ENCODE measurements around the gene C15orf39.

Gene C15orf39

DNA sequence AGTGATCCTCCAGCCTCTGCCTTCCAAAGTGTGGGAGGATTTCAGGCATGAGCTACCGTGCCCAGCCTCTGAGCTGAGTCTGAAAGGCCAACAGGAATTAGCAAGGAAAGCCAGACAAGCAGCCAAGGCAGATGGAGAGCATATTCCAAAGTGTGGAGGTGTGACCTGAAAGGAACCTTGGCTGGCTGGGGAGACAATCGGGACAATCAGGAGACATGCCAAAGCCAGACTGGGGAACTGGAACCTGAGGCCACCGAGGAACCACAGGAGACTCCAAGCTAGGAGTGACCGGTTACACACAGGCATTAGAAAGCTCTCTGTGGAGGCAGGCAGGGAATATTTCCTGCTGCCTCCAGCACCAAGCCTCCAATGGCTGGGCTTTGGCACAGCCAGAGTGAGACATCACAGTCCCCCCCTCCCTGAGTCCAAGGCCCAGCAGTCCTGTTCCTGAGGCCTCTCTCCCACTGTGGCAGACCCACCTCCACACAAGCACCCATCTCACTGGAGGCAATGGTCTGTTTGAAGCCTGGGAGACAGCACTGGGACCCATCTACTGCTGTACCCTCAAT is 4.5 kb upstream of the C15orf39 start:
- DNase-seq (ENCODE audit: low read depth in 2 of 2) = no peak

DNA sequence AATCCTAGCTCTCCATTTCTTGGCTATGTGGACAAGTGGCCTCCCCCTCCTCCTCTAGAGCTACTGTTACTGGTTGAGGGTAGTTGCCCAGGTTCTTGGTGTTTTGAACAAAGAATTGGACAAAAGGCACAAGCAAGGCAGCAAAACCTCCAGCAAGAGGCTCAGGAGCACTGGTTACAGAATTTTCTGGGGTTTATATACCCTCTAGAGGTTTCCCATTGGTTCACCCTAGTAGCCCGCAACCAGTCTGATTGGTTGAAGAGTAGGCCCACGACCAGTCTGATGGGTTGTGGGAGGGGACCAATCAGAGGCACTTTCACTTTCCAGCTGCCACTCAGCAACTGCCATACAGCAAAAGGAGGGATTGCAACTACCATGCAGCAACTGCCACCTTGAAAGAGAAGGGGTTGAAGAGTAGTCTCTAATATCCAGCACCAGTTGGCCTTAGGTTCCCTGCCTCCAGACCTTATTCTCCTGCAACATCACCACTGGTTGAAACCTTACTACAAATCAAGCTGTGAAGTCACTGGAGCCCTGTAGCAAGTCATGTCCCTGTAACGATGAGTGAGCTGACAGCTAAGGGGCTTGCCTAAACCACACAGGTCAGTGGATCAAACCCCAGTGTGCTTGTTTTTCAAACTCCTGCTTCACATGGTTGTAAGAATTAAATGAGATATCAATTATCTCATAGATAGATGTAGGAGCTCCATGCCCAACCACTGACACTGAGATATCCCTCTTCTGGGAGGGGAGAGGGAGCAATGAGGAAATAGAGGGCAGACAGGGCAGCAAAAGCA is 2.9 kb upstream of the C15orf39 start:
- DNase-seq (ENCODE audit: low read depth in 2 of 2) = peak in 1 of 2 experiments; percentile 11

DNA sequence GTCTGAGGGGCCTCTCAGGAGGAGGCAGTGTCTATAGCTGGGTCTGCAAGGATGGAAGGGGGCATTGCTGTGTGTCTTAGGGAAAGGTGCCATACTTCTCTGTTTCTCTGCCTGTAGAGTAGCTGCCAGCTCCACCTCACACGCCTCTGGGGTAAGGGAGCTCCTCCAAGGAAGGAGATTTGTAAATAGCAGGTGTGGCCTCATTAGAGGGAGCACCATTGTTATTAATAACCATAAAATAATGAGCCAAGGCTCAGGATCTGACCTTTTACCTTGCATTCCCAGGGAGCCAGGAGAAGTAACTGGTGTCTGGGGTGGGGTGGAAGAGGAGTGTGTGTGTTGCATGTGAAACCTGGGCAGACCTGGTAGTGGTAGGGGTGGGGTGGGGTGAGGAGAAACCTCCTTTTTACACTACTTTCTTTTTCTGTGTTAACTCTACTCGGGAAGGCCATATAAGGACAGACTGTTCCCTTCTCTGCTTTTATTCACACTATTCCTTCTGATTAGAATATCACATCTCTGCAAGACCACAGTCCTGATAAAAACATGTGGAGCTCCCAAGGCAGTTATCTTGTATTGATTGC is 2.2 kb upstream of the C15orf39 start:
- no peak for DNase-seq (ENCODE audit: low read depth in 2 of 2)

DNA sequence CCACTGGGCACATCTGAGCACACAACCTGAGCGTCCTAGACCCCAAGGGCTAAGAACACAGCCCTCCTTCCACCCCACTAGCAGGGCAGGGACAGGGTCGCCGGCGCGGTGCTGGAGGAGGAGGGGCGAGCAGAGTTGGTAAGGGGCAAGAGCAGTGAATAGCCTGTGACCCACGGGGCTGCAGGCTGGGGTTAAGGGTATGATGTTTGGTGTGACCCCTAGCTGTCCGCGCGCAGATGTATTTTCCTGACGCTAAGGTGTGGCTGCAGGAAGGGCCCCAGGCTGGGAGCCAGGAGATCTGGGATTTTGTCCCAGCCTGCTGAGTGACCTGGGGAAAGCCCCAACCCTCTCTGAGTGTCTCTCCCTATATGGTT is 1.3 kb upstream of the C15orf39 start:
- DNase-seq (ENCODE audit: low read depth in 2 of 2) = no peak

DNA sequence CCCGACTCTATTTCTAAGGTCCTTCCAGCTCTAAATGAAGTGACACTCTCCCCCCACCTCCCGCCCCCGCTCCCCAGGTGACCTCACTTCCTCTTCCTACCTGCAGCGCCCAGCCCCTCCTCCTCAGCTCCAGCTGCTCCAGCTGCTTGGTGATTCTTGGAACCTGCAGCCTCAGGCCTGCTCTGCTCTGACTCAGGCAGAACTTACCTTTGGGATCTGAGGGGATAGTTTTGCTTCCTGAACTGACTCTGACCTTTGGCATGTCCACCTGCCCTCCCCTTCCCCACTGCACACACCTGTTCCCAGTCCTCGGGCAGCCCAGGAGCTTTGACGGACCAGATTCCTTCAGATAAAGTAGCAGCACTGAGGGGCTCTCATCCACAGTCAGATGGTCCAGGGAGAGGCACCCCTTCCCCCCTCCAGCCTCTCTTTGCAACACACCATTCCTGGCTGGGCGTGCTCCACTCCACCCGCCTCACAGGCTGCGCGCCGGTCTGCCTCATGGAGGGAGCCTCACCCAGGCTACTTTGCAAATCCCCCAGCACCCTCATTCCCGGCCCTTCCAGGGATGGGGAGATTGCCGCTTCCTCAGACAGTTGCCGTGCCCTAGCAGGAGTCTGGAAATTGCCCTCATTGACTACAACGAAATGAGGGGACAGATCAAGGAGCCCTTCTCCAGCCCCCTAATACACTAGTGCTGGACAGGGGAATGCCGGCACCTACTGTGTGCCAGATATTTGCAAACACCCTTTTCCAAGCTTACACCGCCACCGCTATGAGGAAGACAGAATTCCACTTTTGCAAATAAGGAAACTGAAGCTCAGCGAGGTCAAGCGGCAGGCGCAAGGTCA is 692 bp upstream of the C15orf39 start:
- DNase-seq (ENCODE audit: low read depth in 2 of 2) = no peak

DNA sequence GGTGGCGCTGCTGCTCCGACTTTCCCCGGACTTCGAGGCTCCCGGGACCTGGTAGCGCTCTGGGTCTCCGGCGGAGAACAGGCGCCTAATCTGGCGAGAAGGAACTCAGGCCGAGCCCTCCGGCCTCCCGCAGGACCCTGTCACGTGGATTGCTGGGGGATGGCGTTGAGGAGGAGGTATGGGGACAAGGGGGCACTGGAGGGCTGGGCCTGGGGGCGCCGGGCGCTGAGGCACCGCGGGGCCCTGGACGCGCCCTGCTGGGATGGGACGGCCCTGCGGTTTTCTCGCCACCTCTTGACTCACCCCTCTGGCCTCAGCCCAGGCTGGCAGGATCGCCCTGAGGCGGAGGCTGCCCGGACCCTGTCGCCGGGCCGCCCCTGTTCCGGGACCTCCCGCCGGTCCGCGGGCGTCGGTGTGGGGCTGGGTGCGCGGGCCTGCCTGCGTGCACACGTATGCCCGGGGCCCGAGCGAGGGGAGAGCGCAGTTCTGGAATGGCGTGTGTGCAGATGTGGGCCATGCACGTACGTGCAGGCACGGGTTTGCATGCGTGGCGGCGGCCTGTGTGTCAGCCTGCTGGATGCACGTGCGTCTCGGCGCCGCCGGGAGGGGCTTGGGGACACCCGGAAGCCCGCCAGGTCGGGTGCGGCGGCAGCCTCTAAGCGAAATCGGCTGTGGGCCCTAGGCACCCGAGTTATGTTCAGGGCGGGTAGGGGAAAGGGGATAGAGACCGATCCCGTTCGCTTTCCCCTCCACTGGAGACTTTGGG is 752 bp downstream of the C15orf39 start:
- peak; percentile 44 to 45 for DNase-seq (ENCODE audit: low read depth in 2 of 2)

DNA sequence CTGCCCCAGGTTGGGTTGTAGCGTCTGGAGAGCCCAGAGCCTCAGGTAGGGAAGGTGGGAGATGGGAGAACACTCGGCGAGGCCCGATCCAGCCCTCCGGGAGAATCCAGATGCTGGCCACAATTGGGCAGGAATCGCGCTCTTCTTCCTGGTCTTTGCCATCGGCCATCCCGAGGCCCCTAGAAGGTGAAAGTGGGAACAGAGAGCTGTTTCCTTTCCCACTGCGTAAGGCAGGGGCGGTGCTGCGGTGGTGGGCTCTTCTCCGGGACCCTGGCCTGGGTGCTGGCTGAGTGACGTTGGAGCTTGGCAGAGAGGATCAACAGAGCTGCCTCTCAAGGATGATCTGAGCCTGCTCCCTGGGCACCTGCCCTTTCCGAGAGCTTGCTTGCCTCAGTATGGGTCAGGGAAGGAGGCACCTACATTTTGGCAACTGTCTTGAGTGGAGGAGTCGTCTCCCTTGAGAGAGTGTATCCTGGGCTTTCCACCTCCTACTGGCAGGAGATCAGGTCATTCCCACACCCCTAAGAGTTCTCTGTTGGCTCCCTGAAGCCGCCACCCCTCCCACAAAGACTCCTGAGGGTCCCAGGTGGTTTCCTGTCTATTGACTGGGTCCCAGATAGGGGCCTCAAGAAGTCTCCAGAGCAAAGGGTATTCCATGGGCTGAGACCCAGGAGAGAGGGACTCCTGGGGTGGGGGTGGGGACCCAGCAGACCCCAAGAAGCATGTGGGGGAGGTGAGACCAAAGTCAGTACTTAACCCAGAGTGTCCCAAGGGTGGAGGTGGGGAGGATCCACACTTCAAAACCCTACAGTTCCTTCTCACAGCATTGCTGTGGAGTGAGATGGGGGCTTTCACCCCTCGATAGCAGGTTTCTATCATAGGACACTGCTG is 1.6 kb downstream of the C15orf39 start:
- DNase-seq (ENCODE audit: low read depth in 2 of 2) = no peak

DNA sequence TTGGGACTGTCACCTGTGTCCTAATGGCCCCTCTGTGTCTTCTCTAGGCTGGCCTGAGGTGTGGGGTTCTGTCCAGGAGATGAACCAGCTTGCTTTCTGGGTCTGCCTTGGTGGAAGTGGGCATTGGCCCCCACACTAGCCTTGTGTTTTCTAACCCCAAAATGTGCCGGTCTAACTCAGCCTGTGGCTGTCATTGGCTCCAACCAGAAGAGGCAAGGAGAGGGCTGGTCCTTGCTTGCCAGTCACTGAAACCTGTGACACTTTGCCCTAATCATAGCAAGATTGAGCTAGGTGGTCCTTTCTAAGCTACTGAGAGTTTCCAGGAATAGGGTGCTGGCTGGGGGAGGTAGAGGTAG is 2.2 kb downstream of the C15orf39 start:
- no peak for DNase-seq (ENCODE audit: low read depth in 2 of 2)

DNA sequence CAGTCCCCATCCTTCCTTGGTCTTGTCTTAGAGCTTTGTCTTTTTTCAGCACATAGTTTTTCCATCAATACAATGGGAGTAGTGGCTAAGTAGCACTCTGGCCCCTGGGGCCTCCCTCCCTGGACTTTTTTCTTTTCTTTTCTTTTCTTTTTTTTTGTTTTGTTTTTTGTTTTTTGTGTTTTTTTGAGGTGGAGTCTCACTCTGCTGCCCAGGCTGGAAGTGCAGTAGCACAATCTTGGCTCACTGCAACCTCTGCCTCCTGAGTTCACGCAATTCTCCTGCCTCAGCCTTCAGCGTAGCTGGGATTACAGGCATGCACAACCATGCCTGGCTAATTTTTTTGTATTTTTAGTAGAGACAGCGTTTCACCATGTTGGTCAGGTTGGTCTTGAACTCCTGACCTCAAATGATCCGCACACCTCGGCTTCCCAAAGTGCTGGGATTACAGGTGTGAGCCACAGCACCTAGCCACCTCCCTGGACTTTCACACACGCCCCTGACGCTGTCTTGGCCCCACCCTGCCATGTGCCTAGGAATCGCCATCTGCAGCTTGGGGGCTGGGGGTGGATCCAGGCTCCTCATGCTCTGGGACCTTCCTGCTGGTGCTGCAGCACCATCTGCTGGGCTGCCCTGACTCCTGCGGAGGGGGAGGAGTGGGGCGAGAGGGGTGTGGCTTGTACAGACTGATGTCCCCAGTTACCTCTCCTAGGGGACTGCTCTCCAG is 2.8 kb downstream of the C15orf39 start:
- peak; percentile 71 for DNase-seq (ENCODE audit: low read depth in 2 of 2)

DNA sequence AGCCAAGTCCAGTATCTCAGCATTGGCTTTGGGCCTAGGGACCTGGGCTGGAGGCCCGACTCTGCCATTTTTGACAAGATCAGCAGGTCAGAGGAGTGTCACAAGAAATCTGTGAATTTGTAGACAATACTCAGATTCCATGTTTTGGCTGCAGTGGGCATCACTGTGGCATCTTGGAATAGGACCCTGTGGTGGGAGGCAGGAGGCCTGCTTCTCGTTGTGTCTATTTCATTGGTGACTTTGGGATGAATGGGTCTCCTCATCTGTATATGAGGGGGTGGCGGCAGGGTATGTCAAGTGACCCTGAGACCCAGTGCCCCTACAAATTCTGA is 3.3 kb downstream of the C15orf39 start:
- no peak for DNase-seq (ENCODE audit: low read depth in 2 of 2)

DNA sequence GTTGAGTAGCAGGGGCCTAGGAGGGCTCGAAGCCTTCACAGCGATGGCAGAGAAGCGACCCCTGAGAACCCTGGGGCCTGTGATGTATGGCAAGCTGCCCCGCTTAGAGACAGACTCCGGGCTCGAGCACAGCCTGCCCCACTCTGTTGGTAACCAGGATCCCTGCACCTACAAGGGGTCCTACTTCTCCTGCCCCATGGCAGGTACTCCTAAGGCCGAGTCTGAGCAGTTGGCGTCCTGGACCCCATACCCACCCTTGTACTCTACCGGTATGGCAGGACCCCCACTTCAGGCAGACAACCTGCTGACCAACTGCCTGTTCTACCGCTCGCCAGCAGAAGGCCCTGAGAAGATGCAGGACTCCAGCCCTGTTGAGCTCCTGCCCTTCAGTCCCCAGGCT is 4.3 kb downstream of the C15orf39 start:
- no peak for DNase-seq (ENCODE audit: low read depth in 2 of 2)

DNA sequence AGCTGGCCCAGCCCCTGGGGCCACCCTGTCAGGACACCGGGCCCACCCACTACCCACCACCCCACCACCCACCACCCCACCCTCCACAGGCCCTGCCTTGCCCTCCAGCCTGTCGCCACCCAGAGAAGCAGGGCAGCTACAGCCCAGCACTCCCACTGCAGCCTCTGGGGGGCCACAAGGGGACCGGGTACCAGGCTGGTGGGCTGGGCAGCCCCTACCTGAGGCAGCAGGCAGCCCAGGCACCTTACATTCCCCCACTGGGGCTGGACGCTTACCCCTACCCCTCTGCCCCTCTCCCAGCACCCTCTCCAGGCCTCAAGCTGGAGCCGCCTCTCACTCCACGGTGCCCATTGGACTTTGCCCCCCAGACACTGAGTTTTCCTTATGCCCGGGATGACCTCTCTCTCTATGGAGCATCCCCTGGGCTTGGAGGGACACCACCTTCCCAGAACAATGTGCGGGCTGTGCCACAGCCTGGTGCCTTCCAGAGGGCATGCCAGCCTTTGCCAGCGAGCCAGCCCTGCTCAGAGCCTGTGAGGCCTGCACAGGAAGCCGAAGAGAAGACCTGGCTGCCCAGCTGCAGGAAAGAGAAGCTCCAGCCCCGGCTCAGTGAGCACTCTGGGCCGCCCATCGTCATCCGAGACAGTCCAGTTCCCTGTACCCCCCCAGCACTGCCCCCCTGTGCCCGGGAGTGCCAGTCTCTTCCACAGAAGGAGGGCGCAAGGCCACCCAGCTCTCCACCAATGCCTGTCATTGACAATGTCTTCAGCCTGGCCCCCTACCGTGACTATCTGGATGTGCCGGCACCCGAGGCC is 5.3 kb downstream of the C15orf39 start:
- DNase-seq (ENCODE audit: low read depth in 2 of 2) = no peak

DNA sequence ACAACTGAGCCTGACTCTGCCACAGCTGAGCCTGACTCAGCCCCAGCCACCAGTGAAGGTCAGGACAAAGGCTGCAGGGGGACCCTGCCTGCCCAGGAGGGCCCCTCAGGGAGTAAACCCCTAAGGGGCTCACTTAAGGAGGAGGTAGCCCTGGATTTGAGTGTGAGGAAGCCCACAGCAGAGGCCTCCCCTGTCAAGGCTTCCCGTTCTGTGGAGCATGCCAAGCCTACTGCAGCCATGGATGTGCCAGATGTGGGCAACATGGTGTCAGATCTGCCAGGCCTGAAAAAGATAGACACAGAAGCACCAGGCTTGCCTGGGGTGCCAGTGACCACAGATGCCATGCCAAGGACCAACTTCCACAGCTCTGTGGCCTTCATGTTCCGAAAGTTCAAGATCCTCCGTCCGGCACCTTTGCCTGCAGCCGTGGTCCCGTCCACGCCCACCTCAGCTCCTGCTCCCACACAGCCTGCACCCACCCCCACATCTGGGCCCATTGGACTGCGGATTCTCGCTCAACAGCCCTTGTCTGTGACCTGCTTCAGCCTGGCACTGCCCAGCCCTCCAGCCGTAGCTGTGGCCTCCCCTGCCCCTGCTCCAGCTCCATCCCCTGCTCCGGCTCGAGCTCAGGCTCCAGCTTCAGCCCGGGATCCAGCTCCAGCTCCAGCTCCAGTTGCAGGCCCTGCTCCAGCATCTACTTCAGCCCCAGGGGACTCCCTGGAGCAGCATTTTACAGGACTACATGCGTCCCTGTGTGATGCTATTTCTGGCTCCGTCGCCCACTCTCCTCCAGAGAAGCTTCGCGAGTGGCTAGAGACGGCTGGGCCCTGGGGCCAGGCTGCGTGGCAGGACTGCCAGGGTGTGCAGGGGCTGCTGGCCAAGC is 6.2 kb downstream of the C15orf39 start:
- no peak for DNase-seq (ENCODE audit: low read depth in 2 of 2)

DNA sequence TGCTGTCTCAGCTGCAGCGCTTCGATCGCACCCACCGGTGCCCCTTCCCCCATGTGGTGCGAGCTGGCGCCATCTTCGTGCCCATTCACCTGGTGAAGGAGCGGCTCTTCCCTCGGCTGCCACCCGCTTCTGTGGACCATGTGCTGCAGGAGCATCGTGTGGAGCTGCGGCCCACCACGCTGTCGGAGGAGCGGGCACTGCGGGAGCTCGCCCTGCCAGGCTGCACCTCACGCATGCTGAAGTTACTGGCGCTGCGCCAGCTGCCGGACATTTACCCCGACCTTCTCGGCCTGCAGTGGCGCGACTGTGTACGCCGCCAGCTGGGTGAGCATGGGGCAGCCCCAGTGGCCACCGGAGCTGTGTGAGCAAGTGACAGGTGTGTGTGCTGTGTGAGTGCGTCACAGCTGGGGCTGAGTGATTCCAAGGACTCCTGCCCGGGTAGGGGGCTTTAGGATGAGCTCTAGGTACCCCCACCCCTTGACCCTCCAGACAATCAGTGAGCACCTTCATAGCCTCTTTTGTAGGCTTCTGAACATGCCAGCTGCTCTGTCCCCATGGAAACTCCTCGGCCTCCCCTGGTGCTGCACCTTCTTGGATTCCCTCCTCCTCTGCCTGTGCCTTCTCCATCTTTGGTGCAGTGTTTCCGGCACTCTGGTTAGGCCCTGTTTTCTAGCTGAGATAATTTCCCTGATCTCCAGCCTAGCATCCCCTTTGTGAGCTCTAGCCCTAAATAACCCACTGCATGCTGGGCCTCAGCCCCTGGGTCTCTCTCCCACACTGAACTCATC is 7.0 kb downstream of the C15orf39 start:
- no peak for DNase-seq (ENCODE audit: low read depth in 2 of 2)

DNA sequence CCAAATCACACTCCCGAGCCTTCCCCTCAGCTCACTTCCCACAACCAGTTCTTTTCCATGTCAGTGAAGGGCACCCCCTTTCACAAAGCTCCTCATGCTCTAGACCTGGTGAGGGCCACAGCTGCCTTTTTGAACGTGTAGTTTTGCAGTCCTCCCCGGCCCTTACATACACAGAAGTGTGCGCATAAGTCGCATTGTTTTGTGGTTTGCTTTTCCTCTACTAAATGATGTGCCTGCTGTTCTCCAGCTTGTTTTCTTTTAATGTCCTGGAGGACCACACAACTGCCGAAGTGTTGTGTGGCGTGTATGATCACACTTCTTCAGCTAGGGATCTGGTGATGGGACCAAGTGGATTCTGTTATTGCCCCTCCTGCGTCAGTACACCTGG is 7.6 kb downstream of the C15orf39 start:
- no peak for DNase-seq (ENCODE audit: low read depth in 2 of 2)

DNA sequence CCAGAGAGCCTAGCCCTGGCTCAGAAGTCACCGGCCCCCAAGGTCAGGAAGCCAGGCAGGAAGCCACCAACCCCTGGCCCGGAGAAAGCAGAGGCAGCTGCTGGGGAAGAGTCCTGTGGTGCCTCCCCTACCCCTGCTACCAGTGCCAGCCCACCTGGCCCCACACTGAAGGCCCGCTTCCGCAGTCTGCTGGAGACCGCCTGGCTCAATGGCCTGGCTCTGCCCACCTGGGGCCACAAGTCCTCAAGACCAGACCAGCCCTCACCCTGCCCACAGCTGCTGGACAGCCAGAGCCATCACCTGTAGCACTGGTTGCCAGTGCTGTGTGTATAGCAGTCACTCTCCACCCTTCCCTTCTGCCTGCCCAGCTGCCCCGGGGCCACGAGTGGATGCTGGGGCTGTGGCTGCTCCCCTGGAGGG is 9.1 kb downstream of the C15orf39 start:
- DNase-seq (ENCODE audit: low read depth in 2 of 2) = no peak

DNA sequence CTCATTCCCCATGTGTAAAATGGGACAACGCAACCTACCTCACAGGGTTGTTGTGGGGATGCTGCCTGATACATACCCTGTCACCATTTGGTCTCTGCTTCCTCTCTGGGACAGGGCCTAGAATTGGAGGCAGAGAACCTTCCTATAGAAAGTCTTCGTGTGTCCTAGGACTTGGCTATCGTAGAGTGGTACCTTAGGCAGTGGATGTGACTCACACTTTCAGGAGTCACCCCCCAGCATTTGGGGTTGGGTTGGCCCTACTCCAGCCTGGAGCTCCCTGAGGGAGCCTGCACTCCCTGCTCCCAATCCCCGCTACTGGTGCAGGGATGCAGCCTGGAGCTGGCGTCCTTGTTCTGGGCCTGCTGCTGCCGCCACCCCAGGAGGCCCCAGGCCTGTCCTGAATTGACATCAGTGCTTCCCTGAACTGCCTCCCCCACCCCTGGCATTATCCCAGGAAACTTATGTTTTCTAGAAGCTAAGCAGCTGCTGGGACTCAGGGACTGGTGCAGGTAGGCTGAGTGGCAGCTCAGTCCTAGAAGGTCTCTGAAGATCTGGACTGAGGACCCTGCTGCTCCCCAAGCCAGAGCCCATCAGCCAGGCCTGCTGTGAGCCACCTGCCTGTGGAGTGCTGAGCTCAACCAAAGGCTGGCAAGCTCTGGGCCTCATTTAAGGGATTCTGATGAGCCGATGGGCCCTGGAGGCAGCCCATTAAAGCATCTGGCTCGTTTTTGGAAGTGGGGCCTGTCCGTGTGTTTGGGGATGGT is 9.9 kb downstream of the C15orf39 start:
- no peak for DNase-seq (ENCODE audit: low read depth in 2 of 2)
